Caco-2 (cell line): ENCODE data around the gene TVP23A. TPM values are rescaled to one million over a fixed set of nuclear protein-coding genes. Genes with fewer than 3 reads are reported as not detected.

ENCODE experiments used
- BruUV-seq: library from RNA; stranded (reverse); fragments of 400-500 nt; replicated peaks from 2 replicates; lab custom pipeline; 2021; lab: Mats Ljungman, UMichigan
- CTCF ChIA-PET: fragments of 300-600 bp; sonication (Branson Sonifier 250); formaldehyde crosslinking; loops from one replicate; lab custom pipeline; 2022; ENCODE audit warnings: antibody characterized with exemption; lab: Charles Lee
- POLR2A ChIA-PET: fragments of 300-600 bp; sonication (Branson Sonifier 250); formaldehyde crosslinking; loops from one replicate; lab custom pipeline; 2022; ENCODE audit warnings: antibody characterized with exemption; lab: Charles Lee
- DNase-seq, 2 experiments: peaks; one replicate each; pipeline versions ENCODE4 v3.0.0 to v3.0.0-alpha.2; 2020 to 2022
- H3K27me3 ChIP-seq: replicated peaks from 2 replicates; pipeline ENCODE4 v1.6.0; 2011; ENCODE audit warnings: low read length; ENCODE audit not compliant: control insufficient read depth, insufficient read depth
- H3K36me3 ChIP-seq: 2 replicates; pipeline ENCODE4 v1.5.1; 2011; ENCODE audit warnings: low read length; ENCODE audit not compliant: control insufficient read depth, insufficient read depth
- H3K4me1 ChIP-seq: fragments of 250-450 bp; sonication (Bioruptor Pico); 2 replicates; pipeline ENCODE4 v1.5.1; 2020; ENCODE audit warnings: mild to moderate bottlenecking
- H3K4me3 ChIP-seq: 2 replicates; pipeline ENCODE4 v1.5.1; 2011; ENCODE audit warnings: low read depth, mild to moderate bottlenecking, control low read depth, low read length
- H3K9me3 ChIP-seq: fragments of 250-450 bp; sonication (Bioruptor Pico); 2 replicates; pipeline ENCODE4 v1.5.1; 2020; ENCODE audit warnings: mild to moderate bottlenecking, moderate library complexity
- H3K27ac Mint-ChIP-seq: one replicate; pipeline ENCODE4 v1.8.0; 2022; ENCODE audit warnings: mixed read lengths; ENCODE audit not compliant: unreplicated experiment
- H3K27me3 Mint-ChIP-seq: one replicate; pipeline ENCODE4 v1.8.0; 2022; ENCODE audit warnings: mixed read lengths; ENCODE audit not compliant: insufficient read depth, unreplicated experiment
- H3K36me3 Mint-ChIP-seq: one replicate; pipeline ENCODE4 v1.8.0; 2022; ENCODE audit warnings: mild to moderate bottlenecking, mixed read lengths; ENCODE audit not compliant: insufficient read depth, unreplicated experiment
- H3K4me1 Mint-ChIP-seq: one replicate; pipeline ENCODE4 v1.8.0; 2022; ENCODE audit warnings: low read depth, mixed read lengths; ENCODE audit not compliant: unreplicated experiment
- H3K4me3 Mint-ChIP-seq: one replicate; pipeline ENCODE4 v1.8.0; 2022; ENCODE audit warnings: mild to moderate bottlenecking, moderate library complexity, mixed read lengths; ENCODE audit not compliant: unreplicated experiment
- H3K9me3 Mint-ChIP-seq: one replicate; pipeline ENCODE4 v1.8.0; 2022; ENCODE audit warnings: mixed read lengths; ENCODE audit not compliant: unreplicated experiment
- intact Hi-C: fragments of 100-400 bp; cut with micrococcal nuclease; formaldehyde crosslinking; loops from one replicate; pipeline ENCODE4 v1.10.0; 2022; ENCODE audit not compliant: unreplicated experiment
- total RNA-seq: library from RNA; stranded (reverse); gene quantifications from 2 replicates; pipeline ENCODE4 v1.2.3, GENCODE V29; 2022
- TF ChIP-seq, protein P1 (sequence below), 2 experiments: fragments of 200-600 bp in 1 of 2; IDR thresholded peaks; 1 replicate in 1 of 2; 2 replicates in 1 of 2; pipeline versions ENCODE4 v1.5.1 to v1.8.0; 2011 to 2022; ENCODE audit warnings: antibody characterized with exemption in 1 of 2, control low read depth in 1 of 2, inconsistent platforms in 1 of 2, low read depth in 1 of 2, low read length in 1 of 2, mild to moderate bottlenecking in 1 of 2, moderate library complexity in 1 of 2; ENCODE audit not compliant: insufficient read depth in 1 of 2, severe bottlenecking in 1 of 2, unreplicated experiment in 1 of 2

The TVP23A gene
- total RNA-seq, 1 experiment from 2014 or later = not detected

DNA sequence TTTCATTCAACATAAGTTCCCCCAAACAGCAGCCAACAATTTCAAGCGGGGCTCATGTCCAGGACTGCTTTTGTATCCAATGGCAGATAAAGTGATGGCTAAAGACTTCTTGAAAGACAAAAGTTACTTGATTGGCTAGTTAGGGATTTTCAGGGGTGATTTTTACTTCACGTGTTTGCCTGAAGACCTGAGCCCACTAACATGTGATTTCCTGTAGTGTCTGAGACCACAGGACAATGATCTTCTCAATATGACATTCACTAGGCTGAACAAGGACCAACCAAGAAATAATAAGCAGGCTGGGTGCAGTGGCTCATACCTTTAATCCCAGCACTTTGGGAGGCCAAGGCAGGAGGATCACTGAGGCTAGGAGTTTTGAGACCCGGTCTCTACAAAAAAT, 10.4 kb downstream of the TVP23A start:
- Histone ChIP-seq H3K27me3 (no peaks in the 10 kb centered on the region), H3K4me3 (no peak overlapping the region), H3K36me3 (no peaks in the 10 kb centered on the region), H3K4me1 (no peaks in the 10 kb centered on the region), H3K9me3 (no peaks in the 10 kb centered on the region)
- Mint-ChIP-seq H3K27me3 (no peaks in the 10 kb centered on the region), H3K36me3 (no peaks in the 10 kb centered on the region), H3K4me3 (no peak overlapping the region), H3K27ac (no peak overlapping the region), H3K9me3 (no peaks in the 10 kb centered on the region), H3K4me1 (no peaks in the 10 kb centered on the region)
- no TSS peak for BruUV-seq
- intact Hi-C loops = no loop called here
- ChIA-PET CTCF (no interaction called here), POLR2A (no interaction called here)
- TF ChIP-seq, protein P1, sequence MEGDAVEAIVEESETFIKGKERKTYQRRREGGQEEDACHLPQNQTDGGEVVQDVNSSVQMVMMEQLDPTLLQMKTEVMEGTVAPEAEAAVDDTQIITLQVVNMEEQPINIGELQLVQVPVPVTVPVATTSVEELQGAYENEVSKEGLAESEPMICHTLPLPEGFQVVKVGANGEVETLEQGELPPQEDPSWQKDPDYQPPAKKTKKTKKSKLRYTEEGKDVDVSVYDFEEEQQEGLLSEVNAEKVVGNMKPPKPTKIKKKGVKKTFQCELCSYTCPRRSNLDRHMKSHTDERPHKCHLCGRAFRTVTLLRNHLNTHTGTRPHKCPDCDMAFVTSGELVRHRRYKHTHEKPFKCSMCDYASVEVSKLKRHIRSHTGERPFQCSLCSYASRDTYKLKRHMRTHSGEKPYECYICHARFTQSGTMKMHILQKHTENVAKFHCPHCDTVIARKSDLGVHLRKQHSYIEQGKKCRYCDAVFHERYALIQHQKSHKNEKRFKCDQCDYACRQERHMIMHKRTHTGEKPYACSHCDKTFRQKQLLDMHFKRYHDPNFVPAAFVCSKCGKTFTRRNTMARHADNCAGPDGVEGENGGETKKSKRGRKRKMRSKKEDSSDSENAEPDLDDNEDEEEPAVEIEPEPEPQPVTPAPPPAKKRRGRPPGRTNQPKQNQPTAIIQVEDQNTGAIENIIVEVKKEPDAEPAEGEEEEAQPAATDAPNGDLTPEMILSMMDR (IDR thresholded peaks at IDR 0.05; ENCODE audit: insufficient read depth in 1 of 2, low read depth in 1 of 2, low read length in 1 of 2, severe bottlenecking in 1 of 2, unreplicated experiment in 1 of 2) = no peak
- DNase-seq = no peak

DNA sequence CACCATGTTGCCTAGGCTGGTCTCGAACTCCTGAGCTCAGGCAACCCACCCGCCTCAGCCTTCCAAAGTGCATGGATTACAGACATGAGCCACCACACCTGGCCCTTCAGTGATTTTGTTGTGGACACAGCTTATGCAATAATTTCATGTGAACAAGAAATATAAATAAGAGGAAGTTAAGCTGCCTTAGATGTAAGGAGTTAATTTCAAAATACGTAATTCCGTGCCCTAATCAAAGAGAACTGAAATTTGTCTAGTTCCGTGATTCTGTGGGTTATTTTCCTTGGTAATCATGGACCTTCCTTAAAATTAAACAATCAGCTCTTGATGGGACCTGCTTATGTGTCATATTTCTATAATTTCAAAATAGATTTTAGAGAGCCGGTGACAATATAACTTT, 11.9 kb downstream of the TVP23A start:
- no peaks in the 10 kb centered on the region for H3K27me3 Mint-ChIP-seq
- Histone ChIP-seq H3K4me1 (no peaks in the 10 kb centered on the region), H3K27me3 (no peaks in the 10 kb centered on the region), H3K4me3 (no peak overlapping the region), H3K9me3 (no peaks in the 10 kb centered on the region), H3K36me3 (no peaks in the 10 kb centered on the region)
- no peak overlapping the region for H3K27ac Mint-ChIP-seq
- no peaks in the 10 kb centered on the region for H3K36me3 Mint-ChIP-seq
- DNase-seq = no peak
- intact Hi-C loops = no loop called here
- no peak overlapping the region for H3K4me3 Mint-ChIP-seq
- ChIA-PET POLR2A (no interaction called here), CTCF (interaction anchor here (0.6 kb wide), 1 partner anchor 196 kb away, joined by 3 read pairs; no protein-coding TSS in a partner anchor)
- BruUV-seq = no TSS peak
- no peaks in the 10 kb centered on the region for H3K9me3 Mint-ChIP-seq
- H3K4me1 Mint-ChIP-seq = no peaks in the 10 kb centered on the region
- TF ChIP-seq, protein P1 (IDR thresholded peaks at IDR 0.05; ENCODE audit: insufficient read depth in 1 of 2, low read depth in 1 of 2, low read length in 1 of 2, severe bottlenecking in 1 of 2, unreplicated experiment in 1 of 2) = no peak

DNA sequence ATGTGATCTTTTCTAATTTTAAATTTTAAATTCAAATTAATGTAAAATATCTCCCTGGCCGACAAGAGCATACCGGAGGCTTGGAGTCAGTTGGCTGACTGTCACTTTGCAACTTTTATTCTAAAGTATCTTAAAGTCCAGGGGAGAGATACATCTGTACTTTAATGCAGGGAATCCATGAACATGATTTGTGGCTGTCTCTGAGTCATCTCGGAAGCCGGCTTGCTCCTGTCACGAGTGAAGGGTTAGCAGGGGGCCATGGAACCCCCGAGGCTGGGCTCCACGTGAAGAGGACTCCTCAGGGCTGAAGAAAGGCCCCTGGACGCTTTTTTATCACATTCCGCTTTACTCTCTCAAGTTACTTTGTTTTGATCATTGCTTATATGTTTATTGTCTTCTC, 13.3 kb downstream of the TVP23A start:
- Mint-ChIP-seq H3K9me3 (no peaks in the 10 kb centered on the region), H3K27ac (no peak overlapping the region), H3K36me3 (no peaks in the 10 kb centered on the region), H3K4me1 (no peaks in the 10 kb centered on the region), H3K27me3 (no peaks in the 10 kb centered on the region), H3K4me3 (no peak overlapping the region)
- BruUV-seq = no TSS peak
- CTCF ChIA-PET = no interaction called here
- no peaks in the 10 kb centered on the region for H3K27me3 ChIP-seq
- no peak overlapping the region for H3K4me3 ChIP-seq
- no peaks in the 10 kb centered on the region for H3K9me3 ChIP-seq
- no peaks in the 10 kb centered on the region for H3K36me3 ChIP-seq
- intact Hi-C loops = no loop called here
- POLR2A ChIA-PET = no interaction called here
- DNase-seq = no peak
- no peaks in the 10 kb centered on the region for H3K4me1 ChIP-seq
- TF ChIP-seq, protein P1 (IDR thresholded peaks at IDR 0.05; ENCODE audit: insufficient read depth in 1 of 2, low read depth in 1 of 2, low read length in 1 of 2, severe bottlenecking in 1 of 2, unreplicated experiment in 1 of 2) = no peak
